Tongue (tissue), 2 donors: ENCODE measurements around the gene CFAP74. TPM values are rescaled to one million over a fixed set of nuclear protein-coding genes. Genes with fewer than 3 reads are reported as not detected.

Source experiments
- DNase-seq: peaks from one replicate; pipeline ENCODE4 v3.0.0-alpha.2; 2015
- total RNA-seq: library from RNA; depleted of rRNA; stranded (reverse); fragments of >200 nt; gene quantifications from one replicate; pipeline ENCODE4 v1.2.3, GENCODE V29; 2014

CFAP74 gene
- total RNA-seq, 1 donor from 2014 or later, result 0.62 TPM

- no peak for DNase-seq
These were observed 35.7 kb downstream of the CFAP74 start for GRCh38 chr1:1967879-1968278.

DNA sequence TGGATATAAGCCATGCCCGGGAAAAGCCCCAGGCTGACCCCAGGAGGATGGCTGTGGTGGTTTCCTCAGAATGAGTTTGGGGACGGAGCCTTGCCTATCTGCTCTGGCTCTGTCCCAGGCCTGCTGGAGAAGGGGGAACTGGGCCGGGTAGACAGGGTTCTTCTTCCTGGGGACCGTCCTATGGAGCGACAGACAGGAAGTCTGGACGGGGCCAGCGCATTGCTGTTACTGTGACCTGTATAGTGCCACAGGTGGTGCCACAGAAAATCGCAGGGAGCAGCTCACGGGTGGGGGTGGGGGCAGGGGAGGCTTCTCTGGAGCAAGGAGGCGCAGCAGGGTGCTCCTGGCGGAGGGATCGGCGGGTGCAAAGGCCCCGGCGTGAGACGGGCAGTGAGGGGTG is 36.4 kb downstream of the CFAP74 start:
- DNase-seq, result no peak

- DNase-seq, result no peak
These were observed 37.4 kb downstream of the CFAP74 start for GRCh38 chr1:1966071-1966740.

- no peak for DNase-seq
These were observed 38.0 kb downstream of the CFAP74 start for GRCh38 chr1:1965546-1965945.

- no peak for DNase-seq
These were observed 38.8 kb downstream of the CFAP74 start for GRCh38 chr1:1964811-1965210.

DNA sequence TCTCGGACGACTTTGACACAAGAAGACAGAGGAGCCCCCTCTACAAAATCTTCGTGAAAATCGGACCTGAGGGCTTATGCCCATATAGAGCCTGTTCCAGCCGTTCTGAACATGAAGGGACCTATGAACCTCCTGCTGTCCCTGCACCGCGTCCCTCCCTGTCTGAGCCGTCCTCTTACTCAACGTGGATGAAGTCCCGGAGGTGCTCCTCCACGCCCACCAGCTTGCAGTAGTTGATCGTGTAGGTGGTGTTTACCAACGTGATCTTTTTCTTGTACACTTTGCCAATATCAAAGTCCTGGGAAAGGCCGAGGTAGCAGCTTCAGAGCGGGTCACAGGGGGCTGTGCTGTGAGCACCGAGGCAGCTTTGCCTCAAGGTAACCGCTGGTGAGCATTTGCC is 40.0 kb downstream of the CFAP74 start:
- no peak for DNase-seq

- DNase-seq, result no peak
These were observed 40.8 kb downstream of the CFAP74 start for GRCh38 chr1:1962752-1963151.

DNA sequence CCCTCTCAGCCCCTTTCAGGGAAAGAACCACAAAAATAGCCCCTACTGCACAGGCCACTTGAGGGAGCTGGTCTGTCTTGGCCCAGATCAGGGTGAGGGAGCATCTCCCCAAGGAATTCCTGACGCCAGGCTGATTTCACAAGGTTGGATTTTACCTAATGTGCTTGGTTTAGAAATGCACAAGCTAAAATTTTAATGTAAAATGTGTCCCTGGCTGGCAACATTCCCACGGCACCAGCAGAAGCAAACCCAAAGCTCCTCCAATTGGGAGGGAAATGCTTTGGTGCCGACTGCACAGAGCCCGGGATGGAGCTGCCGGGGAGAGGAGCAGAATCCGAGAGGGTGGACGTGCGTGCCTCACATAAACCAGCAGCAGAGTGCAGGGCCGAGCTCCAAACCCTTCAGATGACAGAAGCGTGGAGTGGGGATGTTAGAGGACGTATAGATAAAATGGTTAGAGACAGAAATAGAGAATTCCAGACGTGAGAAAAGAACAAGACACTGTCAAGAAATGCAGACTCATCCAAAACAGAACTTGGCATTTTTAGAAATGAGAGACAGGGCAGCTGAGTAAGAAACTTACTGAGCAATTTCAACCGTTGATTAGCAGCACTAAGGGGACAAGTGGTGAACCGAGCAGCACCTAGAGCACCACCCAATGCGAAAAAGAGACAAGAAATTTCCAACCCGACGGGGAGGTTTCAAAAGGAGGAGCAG is 42.9 kb downstream of the CFAP74 start:
- DNase-seq, result no peak

DNA sequence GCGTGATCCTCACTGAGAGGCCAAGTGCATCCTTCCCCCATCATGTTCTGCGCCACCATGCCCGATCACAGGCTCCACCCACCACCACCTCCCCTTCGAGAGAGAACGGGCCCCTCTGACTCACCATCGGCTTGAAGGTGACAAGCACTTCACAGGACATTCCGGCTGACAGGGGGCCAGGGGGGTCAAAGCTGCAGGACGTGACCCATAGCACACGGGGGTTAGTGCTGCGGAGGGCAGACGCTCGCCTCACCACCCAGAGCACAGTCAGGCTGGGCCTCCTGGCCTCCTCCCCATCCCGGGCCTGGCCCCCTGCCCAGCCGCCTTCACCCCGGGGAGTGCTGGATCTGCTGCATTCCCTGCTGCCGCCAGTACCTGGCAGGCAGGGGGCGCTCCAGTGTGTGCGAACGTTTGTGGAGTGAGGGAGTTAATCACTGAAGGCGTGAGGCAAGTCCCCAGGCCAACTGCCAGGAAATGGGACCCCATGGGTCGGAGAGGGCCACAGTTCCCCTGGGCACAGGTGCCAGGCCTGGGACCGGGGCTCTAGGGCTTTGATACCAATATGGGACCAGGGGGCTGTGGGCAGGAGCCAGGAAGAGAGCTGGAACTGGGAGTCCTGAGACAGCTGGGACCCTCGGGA is 43.6 kb downstream of the CFAP74 start:
- DNase-seq, result peak; percentile 84

DNA sequence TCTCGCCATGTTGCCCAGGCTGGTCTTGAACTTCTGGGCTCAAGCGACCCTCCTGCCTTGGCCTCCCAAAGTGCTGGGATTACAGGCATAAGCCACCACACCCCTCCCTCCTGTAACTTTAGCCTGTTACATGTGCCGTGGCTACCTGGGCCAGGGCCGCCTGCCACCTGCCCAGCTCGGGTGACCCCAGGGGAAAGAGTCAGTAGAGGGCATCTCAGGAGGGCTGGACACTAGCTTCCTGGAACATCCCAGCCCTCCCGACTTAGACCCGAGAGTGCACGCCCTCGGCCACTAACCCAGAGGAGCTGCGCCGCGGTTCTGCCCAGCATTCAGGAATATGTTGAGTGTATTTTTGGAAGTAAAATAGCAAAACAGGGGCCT is 44.1 kb downstream of the CFAP74 start:
- no peak for DNase-seq

- no peak for DNase-seq
These were observed 45.5 kb downstream of the CFAP74 start for GRCh38 chr1:1958071-1958541.

GRCh38 chr1:1957533-1957961 is 46.0 kb downstream of the CFAP74 start:
- no peak for DNase-seq

- no peak for DNase-seq
These were observed 46.7 kb downstream of the CFAP74 start for GRCh38 chr1:1956586-1957532.

GRCh38 chr1:1956101-1956500 is 47.5 kb downstream of the CFAP74 start:
- no peak for DNase-seq

DNA sequence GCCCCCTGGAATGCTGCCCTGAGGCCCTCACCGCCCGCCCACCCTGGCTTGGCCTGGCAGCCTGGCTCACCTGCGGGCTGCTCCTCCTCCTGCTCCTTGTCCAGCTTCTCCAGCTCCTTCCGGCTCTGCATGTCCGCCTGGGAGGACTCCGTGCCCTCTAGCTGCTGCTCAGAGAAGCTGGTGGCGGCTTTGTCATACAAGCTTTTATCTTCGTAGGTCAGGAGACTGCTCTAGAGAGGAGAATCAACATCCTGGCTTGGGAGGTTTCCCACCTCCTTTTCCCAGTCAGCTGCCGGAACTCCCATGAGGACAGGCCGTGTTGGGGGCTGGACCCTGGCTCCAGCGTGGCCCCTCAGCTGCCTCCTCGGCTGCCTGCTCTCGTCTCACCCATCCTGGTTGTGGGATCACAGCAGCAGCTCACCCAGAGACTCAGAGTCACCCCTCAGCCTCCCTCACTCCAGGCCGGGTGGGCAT is 47.9 kb downstream of the CFAP74 start:
- DNase-seq, result no peak

DNA sequence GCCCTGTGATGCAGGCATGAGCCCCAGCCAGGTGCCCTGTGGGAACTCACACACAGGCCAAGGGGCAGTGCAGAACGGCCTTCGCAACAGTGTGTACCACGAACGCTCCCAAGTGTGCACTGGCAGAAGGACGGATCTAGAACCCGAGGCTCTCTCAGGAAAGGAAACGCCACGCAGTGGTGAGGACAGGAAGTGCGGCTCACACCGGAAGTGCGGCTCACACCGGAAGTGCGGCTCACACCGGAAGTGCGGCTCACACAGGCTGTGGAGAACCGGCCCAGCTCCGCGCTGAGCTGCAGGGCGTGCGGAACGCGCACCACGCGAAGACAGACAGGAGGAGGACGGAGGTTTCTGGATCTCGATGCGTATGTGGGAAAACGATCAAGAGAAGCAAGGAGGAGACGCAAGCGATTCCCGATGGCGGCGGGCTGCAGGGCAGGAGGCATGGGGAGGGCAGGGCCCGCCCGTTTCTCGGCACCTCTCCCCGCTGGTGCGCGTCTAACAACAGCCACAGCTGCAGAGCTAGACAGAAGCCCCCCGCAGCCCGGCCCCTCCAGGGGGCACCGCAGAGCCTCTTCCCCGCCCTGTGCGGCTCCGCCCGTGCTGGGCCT is 48.6 kb downstream of the CFAP74 start:
- DNase-seq, result no peak

- no peak for DNase-seq
These were observed 49.6 kb downstream of the CFAP74 start for GRCh38 chr1:1954015-1954414.

DNA sequence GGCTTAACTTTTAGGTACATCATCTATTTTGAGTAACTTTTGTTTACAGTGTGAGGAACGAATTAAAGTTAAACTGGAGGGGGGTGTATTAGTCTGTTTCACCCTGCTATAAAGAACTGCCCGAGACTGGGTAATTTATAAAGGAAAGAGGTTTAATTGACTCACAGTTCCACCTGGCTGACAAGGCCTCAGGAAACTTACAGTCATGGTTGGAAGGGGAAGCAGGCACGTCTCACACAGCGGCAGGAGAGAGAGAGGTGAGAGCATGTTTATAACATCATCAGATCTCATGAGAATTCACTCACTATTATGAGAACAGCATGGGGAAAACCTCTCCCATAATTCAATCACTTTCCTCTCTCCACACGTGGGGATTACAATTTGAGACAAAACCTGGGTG is 52.6 kb downstream of the CFAP74 start:
- DNase-seq, result no peak

DNA sequence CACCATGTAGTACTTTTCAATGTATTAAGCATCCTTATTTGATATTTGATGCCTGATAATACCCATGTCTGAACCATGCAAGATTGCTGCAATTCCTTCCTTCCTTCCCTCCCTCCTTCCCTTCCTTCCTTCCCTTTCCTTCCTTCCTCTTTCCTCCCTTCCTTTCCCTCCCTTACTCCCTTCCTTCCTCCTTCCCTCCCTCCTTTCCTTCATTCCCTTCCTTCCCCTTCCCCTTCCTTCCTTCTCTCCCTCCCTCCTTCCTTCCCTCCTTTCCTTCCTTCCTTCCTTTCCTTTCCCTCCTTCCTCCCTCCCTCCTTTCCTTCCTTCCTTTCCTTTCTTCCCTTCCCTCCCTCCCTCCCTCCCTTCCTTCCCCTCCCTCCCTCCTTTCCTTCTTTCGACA is 54.8 kb downstream of the CFAP74 start:
- DNase-seq, result no peak

GRCh38 chr1:1947493-1947892 is 56.1 kb downstream of the CFAP74 start:
- no peak for DNase-seq

GRCh38 chr1:1946540-1946939 is 57.0 kb downstream of the CFAP74 start:
- peak; percentile 35 for DNase-seq
